ENCODE data around the gene REG4. TPM values are rescaled to one million over a fixed set of nuclear protein-coding genes. Genes with fewer than 3 reads are reported as not detected.

Gene REG4
- total RNA-seq: not detected in 2 replicates

GRCh38 chr1:119811387-119811786, at the start of gene REG4:
TSS of gene REG4 (minus strand) at chr1:119811460. CDS start at chr1:119808769, 2,691 bp downstream.

DNA sequence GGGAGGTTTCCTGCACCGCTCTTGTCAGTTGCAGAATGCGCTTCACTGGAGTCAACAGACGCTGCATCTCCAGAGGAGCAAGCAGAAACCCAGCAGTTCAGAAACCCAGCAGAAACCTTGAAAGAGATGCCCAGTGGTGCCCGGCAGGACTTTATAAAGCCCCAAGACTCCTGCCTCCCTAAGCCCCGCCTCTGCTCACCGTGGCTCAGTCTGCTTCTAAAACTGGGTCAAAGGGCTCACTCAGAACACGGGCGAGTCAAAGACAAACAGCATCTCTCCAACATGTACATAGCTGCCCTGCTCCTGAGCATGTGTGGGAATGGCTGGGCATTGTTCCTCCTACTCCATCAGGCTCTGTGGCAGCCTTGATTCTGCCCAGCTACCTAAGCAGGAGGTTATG, 42.5 kb downstream of the REG4 start, which contains the start of gene HMGCS2:
Gene HMGCS2 (minus strand): TSS at position 128 of the 400 bp plus-strand sequence. CDS start 61 bp downstream, at position 67.

Other genes with a start within 250 kb of the REG4 start
- gene ZNF697, start 163.2 kb downstream of the REG4 start, total RNA-seq: 8.5 and 12.6 TPM in 2 replicates
- 170 and 347 TPM in 2 replicates for gene PHGDH, start 99.5 kb downstream of the REG4 start, total RNA-seq
- 2.1 TPM in 1 of 2 replicates, not detected in the other for gene HMGCS2, start 42.6 kb downstream of the REG4 start, total RNA-seq
- not detected in 2 replicates for gene ADAM30, start 85.1 kb upstream of the REG4 start, total RNA-seq